Astrocyte (in vitro differentiated cells and primary cell): ENCODE data around the gene INPP4B. TPM values are rescaled to one million over a fixed set of nuclear protein-coding genes. Genes with fewer than 3 reads are reported as not detected.

ENCODE experiments used
- DNase-seq: peaks from one replicate; pipeline ENCODE4 v3.0.0-alpha.2; 2010; ENCODE audit warnings: low read depth
- FAIRE-seq: peaks from 2 replicates; lab custom pipeline; 2011; peaks lifted over from hg19 to GRCh38; lab: Jason Lieb, UNC
- H2AFZ ChIP-seq: 2 replicates; pipeline ENCODE4 v1.6.0; 2012; ENCODE audit warnings: low read depth, low read length, inconsistent platforms
- H3K27ac ChIP-seq: 2 replicates; pipeline ENCODE4 v1.5.1; 2011; ENCODE audit warnings: low read depth, low read length, inconsistent platforms
- H3K27me3 ChIP-seq: 2 replicates; pipeline ENCODE4 v1.6.0; 2011; ENCODE audit warnings: low read length, inconsistent platforms; ENCODE audit not compliant: insufficient read depth
- H3K36me3 ChIP-seq: 2 replicates; pipeline ENCODE4 v1.5.1; 2011; ENCODE audit warnings: low read length, inconsistent platforms; ENCODE audit not compliant: insufficient read depth
- H3K4me1 ChIP-seq: 2 replicates; pipeline ENCODE4 v1.5.1; 2011; ENCODE audit warnings: low read length, inconsistent platforms; ENCODE audit not compliant: insufficient read depth
- H3K4me2 ChIP-seq: 2 replicates; pipeline ENCODE4 v1.6.0; 2012; ENCODE audit warnings: low read length, inconsistent platforms
- H3K4me3 ChIP-seq: 2 replicates; pipeline ENCODE4 v1.5.1; 2011; ENCODE audit warnings: low read depth, mild to moderate bottlenecking, low read length, inconsistent platforms; ENCODE audit not compliant: insufficient read depth
- H3K79me2 ChIP-seq: 2 replicates; pipeline ENCODE4 v1.6.0; 2012; ENCODE audit warnings: mild to moderate bottlenecking, low read length, inconsistent platforms; ENCODE audit not compliant: insufficient read depth
- H3K9ac ChIP-seq: 2 replicates; pipeline ENCODE4 v1.6.0; 2012; ENCODE audit warnings: mild to moderate bottlenecking, low read length, inconsistent platforms
- H3K9me3 ChIP-seq: 2 replicates; pipeline ENCODE4 v1.5.1; 2012; ENCODE audit warnings: low read depth, mild to moderate bottlenecking, low read length, inconsistent platforms; ENCODE audit not compliant: insufficient read depth
- H4K20me1 ChIP-seq: 2 replicates; pipeline ENCODE4 v1.6.0; 2012; ENCODE audit warnings: low read length, inconsistent platforms; ENCODE audit not compliant: insufficient read depth
- H3K27ac Mint-ChIP-seq: one replicate; pipeline ENCODE4 v1.8.0; 2021; ENCODE audit warnings: mild to moderate bottlenecking, mixed read lengths; ENCODE audit not compliant: unreplicated experiment
- H3K27me3 Mint-ChIP-seq: one replicate; pipeline ENCODE4 v1.8.0; 2021; ENCODE audit warnings: low read depth, mixed read lengths; ENCODE audit not compliant: unreplicated experiment
- H3K36me3 Mint-ChIP-seq: one replicate; pipeline ENCODE4 v1.8.0; 2021; ENCODE audit warnings: low read depth, mixed read lengths; ENCODE audit not compliant: unreplicated experiment
- H3K4me1 Mint-ChIP-seq: one replicate; pipeline ENCODE4 v1.8.0; 2021; ENCODE audit warnings: low read depth, mixed read lengths; ENCODE audit not compliant: unreplicated experiment
- H3K4me3 Mint-ChIP-seq: one replicate; pipeline ENCODE4 v1.8.0; 2021; ENCODE audit warnings: mild to moderate bottlenecking, moderate library complexity, mixed read lengths; ENCODE audit not compliant: unreplicated experiment
- H3K9me3 Mint-ChIP-seq: one replicate; pipeline ENCODE4 v1.8.0; 2021; ENCODE audit warnings: mild to moderate bottlenecking, mixed read lengths; ENCODE audit not compliant: unreplicated experiment
- EZH2 ChIP-seq: IDR thresholded peaks from 2 replicates; pipeline ENCODE4 v1.6.1; 2012; ENCODE audit warnings: mild to moderate bottlenecking, low read length, inconsistent platforms; ENCODE audit not compliant: insufficient read depth
- total RNA-seq: library from RNA; stranded (reverse); gene quantifications from 2 replicates; pipeline ENCODE4 v1.2.1, GENCODE V29; 2021
- TF ChIP-seq, protein P1 (sequence below): IDR thresholded peaks from 2 replicates; pipeline ENCODE4 v1.5.1; 2011; ENCODE audit warnings: low read depth, mild to moderate bottlenecking, inconsistent platforms, low read length, moderate library complexity; ENCODE audit not compliant: insufficient read depth

The INPP4B gene
- total RNA-seq, 1 donor from 2014 or later, result 2.8 TPM

DNA sequence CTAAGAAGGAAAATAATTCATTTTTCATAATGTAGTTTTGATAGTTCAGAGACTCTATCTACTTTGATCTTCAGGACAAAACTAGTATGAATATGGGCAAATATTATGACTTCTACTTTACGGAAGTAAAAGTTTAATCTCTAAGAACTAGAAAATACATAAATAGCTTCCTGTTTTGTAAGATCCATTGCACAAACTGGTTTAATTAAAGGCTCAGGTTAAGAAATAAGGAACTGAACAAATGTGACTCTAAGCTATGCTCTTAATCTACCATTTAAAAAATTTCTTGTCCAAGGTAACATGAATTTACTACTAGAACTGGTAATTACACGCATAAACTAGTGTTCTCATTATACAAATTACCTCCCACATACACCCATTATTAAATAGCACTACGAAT lies 360.6 kb downstream of the INPP4B start:
- DNase-seq (no peak), FAIRE-seq (no peak)
- Histone ChIP-seq H2AFZ (no peak overlapping the region), H4K20me1 (no peaks in the 10 kb centered on the region), H3K27ac (no peak overlapping the region), H3K36me3 (no peaks in the 10 kb centered on the region), H3K27me3 (no peaks in the 10 kb centered on the region), H3K4me3 (no peak overlapping the region), H3K4me2 (no peak overlapping the region), H3K4me1 (peaks cover 2% of the 10 kb centered on the region), H3K9me3 (no peaks in the 10 kb centered on the region), H3K9ac (no peak overlapping the region), H3K79me2 (no peaks in the 10 kb centered on the region)
- H3K36me3 Mint-ChIP-seq, result no peaks in the 10 kb centered on the region
- H3K4me3 Mint-ChIP-seq, result no peak overlapping the region
- peaks cover 4% of the 10 kb centered on the region for H3K4me1 Mint-ChIP-seq
- no peak overlapping the region for H3K27ac Mint-ChIP-seq
- no peaks in the 10 kb centered on the region for H3K9me3 Mint-ChIP-seq
- H3K27me3 Mint-ChIP-seq, result no peaks in the 10 kb centered on the region
- TF ChIP-seq EZH2, result no peak
- TF ChIP-seq, protein P1, sequence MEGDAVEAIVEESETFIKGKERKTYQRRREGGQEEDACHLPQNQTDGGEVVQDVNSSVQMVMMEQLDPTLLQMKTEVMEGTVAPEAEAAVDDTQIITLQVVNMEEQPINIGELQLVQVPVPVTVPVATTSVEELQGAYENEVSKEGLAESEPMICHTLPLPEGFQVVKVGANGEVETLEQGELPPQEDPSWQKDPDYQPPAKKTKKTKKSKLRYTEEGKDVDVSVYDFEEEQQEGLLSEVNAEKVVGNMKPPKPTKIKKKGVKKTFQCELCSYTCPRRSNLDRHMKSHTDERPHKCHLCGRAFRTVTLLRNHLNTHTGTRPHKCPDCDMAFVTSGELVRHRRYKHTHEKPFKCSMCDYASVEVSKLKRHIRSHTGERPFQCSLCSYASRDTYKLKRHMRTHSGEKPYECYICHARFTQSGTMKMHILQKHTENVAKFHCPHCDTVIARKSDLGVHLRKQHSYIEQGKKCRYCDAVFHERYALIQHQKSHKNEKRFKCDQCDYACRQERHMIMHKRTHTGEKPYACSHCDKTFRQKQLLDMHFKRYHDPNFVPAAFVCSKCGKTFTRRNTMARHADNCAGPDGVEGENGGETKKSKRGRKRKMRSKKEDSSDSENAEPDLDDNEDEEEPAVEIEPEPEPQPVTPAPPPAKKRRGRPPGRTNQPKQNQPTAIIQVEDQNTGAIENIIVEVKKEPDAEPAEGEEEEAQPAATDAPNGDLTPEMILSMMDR, result no peak

DNA sequence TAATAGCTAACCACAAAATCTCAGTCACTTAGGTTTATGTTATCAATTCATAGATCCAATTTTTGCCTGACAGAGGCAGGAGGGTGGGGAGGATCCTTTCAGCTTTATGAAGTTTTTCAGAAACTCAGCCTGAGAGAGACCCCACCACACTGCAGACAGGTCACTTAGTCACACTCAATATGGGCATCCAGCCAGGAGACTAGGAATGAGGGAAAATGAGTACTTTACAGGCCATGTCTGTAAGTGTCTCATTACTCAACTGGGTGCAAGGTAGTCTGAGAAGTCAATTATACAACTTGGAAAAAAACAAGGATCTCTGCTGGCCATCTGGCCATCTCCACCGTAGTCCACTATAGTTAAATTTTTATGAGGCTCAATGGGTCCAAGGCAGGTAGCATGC lies 365.9 kb downstream of the INPP4B start:
- no peaks in the 10 kb centered on the region for H4K20me1 ChIP-seq
- no peaks in the 10 kb centered on the region for H3K9me3 ChIP-seq
- no peak overlapping the region for H3K9ac ChIP-seq
- peaks cover 6% of the 10 kb centered on the region for H3K4me1 ChIP-seq
- H3K27me3 Mint-ChIP-seq, result no peaks in the 10 kb centered on the region
- no peaks in the 10 kb centered on the region for H3K79me2 ChIP-seq
- H3K9me3 Mint-ChIP-seq, result no peaks in the 10 kb centered on the region
- H3K27ac ChIP-seq, result no peak overlapping the region
- DNase-seq, result peak; percentile 64
- no peak overlapping the region for H3K4me3 ChIP-seq
- no peak overlapping the region for H3K4me3 Mint-ChIP-seq
- no peaks in the 10 kb centered on the region for H3K27me3 ChIP-seq
- TF ChIP-seq, protein P1, result no peak
- no peak for TF ChIP-seq EZH2
- no peak for FAIRE-seq
- no peak overlapping the region for H2AFZ ChIP-seq
- H3K4me1 Mint-ChIP-seq, result peaks cover 8% of the 10 kb centered on the region
- no peaks in the 10 kb centered on the region for H3K36me3 Mint-ChIP-seq
- no peaks in the 10 kb centered on the region for H3K36me3 ChIP-seq
- H3K27ac Mint-ChIP-seq, result peak overlapping the region; percentile 79
- peak overlapping the region; percentile 7 for H3K4me2 ChIP-seq

DNA sequence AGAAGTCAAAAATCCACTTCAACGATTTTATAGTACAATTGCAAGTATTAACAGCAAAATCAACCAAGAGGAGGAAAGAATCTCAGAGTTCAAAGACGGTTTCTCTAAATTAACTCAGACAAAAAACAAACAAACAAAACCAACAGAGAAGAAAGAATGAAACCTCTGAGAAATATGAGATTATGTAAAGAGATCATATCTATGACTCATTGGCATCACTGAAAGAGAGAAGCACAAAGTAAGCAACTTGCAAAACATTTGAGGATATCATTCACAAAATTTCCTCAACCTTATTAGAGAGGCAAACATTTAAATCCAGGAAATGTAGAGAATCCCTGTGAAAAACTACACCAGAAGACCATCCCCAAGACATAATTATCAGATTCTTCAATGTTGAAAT lies 370.4 kb downstream of the INPP4B start:
- H3K4me1 ChIP-seq, result peaks cover 6% of the 10 kb centered on the region
- H3K9me3 Mint-ChIP-seq, result no peaks in the 10 kb centered on the region
- no peak overlapping the region for H2AFZ ChIP-seq
- no peak for DNase-seq
- no peaks in the 10 kb centered on the region for H3K79me2 ChIP-seq
- H3K36me3 ChIP-seq, result no peaks in the 10 kb centered on the region
- H3K27ac ChIP-seq, result no peak overlapping the region
- H3K4me2 ChIP-seq, result no peak overlapping the region
- no peaks in the 10 kb centered on the region for H3K36me3 Mint-ChIP-seq
- no peak overlapping the region for H3K9ac ChIP-seq
- H3K9me3 ChIP-seq, result no peaks in the 10 kb centered on the region
- FAIRE-seq, result peak; percentile 59
- no peaks in the 10 kb centered on the region for H3K27me3 Mint-ChIP-seq
- peaks cover 7% of the 10 kb centered on the region for H3K4me1 Mint-ChIP-seq
- no peak overlapping the region for H3K4me3 ChIP-seq
- no peak overlapping the region for H3K4me3 Mint-ChIP-seq
- H4K20me1 ChIP-seq, result no peaks in the 10 kb centered on the region
- no peak overlapping the region for H3K27ac Mint-ChIP-seq
- TF ChIP-seq, protein P1, result no peak
- no peak for TF ChIP-seq EZH2
- no peaks in the 10 kb centered on the region for H3K27me3 ChIP-seq
